ENCODE measurements around the gene TFAP2A.

The TFAP2A gene

DNA sequence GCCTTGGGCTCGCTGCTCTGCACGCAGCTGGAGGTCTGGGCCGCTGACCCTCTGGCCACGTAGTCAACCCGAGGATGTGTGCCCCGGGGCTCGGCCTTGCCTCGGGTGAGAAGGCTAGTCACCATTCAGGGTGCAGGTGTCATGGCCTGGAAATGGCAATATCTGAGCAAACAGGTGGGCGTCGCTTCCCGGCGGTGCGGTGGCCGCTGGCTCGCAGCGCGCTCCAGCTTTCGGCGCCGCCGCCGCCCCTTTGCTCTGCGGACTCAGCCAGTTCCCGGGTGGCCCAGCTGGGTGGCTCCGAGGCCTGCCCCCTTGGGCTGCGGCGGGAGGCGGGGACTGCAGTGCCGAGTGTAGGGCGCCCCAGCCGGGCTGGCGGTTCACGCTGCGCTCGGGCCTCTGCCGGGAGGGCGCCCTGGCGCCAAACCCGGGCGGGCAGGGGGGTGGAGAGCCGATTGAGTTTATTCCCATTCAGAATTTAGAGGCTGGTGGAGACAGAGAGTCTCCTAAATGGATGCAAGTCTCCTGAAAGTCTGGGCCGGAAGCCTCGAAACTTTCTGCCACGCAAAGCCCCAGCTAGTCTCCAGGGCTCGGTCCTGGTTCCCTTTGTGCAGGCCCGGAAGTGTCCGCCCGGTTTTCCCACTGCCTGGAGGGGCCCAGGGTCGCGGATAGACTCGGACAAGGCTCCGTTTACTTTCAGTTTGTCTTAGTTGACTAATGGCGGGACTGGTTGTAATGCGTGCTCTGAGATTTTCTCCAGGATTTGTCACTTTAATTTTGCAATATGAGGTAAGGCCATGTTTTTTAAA lies 11.3 kb upstream of the TFAP2A start:
- H3K9ac ChIP-seq (ENCODE audit: low read depth, low read length): no peak overlapping the region
- peak overlapping the region; percentile 44 for H3K4me3 ChIP-seq (ENCODE audit: low read depth, low read length)
- H3K4me1 ChIP-seq (ENCODE audit: control insufficient read depth, insufficient read depth, low read length): peaks cover 46% of the 10 kb centered on the region
- peaks cover 91% of the 10 kb centered on the region for H3K27me3 ChIP-seq (ENCODE audit: control insufficient read depth, insufficient read depth, low read length)
- no peaks in the 10 kb centered on the region for H3K9me3 ChIP-seq (ENCODE audit: control insufficient read depth, insufficient read depth, low read length)
- H3K27ac ChIP-seq (ENCODE audit: low read depth, low read length): peak overlapping the region; percentile 67
- no peaks in the 10 kb centered on the region for H3K36me3 ChIP-seq (ENCODE audit: control insufficient read depth, insufficient read depth, low read length)

DNA sequence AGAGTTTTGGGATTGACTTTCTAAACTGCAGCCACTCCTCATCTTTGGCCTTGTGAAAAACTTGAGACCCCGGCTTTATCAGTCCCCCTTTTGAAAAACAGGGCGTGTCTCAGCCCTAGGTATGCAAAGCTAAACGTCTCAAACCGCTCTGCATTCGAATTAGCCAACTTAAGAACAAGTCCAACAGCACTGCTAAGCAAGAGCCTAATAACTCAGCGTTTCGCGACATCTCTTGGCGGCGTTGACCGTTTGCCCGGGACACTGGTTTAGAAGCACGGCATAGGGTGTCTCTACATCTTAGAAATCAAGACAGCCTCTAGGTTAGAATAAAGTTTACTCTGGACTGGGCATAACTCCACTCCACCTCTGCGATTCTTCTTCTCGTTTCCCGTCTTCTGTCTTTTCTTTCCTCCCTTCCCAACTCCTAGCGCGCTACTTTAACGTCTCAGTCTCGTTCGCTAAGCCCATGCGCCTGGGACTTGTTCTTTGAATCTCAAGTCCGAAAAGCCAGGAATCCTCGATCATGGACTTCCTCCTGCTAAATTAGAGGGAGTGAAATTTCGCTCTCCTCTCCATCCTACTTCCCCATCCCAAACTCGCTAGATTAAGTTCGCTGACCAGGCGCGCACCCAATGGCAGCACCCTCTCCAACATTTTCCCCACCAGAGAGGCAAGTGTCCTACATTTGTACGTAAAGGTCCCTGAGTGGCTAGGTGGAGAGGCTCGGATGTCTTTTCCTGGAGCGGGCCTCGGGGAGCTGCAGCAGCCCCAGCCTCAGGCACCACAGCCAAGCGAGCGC lies 10.5 kb upstream of the TFAP2A start:
- peaks cover 51% of the 10 kb centered on the region for H3K4me1 ChIP-seq (ENCODE audit: control insufficient read depth, insufficient read depth, low read length)
- H3K4me3 ChIP-seq (ENCODE audit: low read depth, low read length): peak overlapping the region; percentile 44
- H3K27me3 ChIP-seq (ENCODE audit: control insufficient read depth, insufficient read depth, low read length): peaks cover 99% of the 10 kb centered on the region
- H3K9ac ChIP-seq (ENCODE audit: low read depth, low read length): no peak overlapping the region
- H3K27ac ChIP-seq (ENCODE audit: low read depth, low read length): no peak overlapping the region
- H3K36me3 ChIP-seq (ENCODE audit: control insufficient read depth, insufficient read depth, low read length): no peaks in the 10 kb centered on the region
- no peaks in the 10 kb centered on the region for H3K9me3 ChIP-seq (ENCODE audit: control insufficient read depth, insufficient read depth, low read length)

DNA sequence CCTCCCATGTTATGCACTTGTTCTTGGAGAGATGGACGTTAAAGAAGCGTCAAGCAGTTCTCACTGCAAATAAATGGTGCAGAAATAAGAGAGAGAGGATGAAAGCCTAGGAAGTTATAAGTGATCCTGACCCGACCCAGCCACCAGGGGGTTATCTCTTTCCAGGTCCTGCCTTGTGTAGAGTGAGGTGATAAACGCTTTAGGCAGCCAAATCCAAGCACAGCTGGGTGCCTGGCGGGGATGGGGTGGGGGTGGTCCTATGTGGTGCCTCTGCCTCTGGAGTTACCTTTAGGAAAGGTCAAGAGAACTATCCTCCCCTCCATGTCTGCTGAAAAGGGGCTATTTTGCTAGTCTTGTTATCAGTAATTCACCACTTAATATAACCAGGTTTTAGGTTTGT lies 9.2 kb upstream of the TFAP2A start:
- Histone ChIP-seq H3K27me3 (ENCODE audit: control insufficient read depth, insufficient read depth, low read length) (peaks cover 100% of the 10 kb centered on the region), H3K9ac (ENCODE audit: low read depth, low read length) (no peak overlapping the region), H3K4me1 (ENCODE audit: control insufficient read depth, insufficient read depth, low read length) (peaks cover 46% of the 10 kb centered on the region), H3K27ac (ENCODE audit: low read depth, low read length) (no peak overlapping the region), H3K4me3 (ENCODE audit: low read depth, low read length) (no peak overlapping the region), H3K36me3 (ENCODE audit: control insufficient read depth, insufficient read depth, low read length) (no peaks in the 10 kb centered on the region), H3K9me3 (ENCODE audit: control insufficient read depth, insufficient read depth, low read length) (no peaks in the 10 kb centered on the region)

DNA sequence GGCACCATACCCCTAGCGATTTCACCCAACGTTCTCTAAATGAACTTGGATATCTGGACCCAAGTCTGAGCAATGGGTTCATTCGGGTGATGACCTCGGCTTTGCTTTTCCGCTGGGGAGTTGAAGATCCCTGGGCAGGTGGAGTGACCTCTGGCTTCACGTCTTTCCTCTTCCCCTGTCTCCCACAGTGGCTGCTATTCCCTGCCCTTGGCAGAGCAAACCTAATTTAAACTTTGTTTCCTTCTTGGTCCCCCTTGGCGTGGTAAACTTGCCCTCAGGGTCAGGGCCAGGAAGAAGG lies 7.8 kb upstream of the TFAP2A start:
- Histone ChIP-seq H3K9me3 (ENCODE audit: control insufficient read depth, insufficient read depth, low read length) (no peaks in the 10 kb centered on the region), H3K4me3 (ENCODE audit: low read depth, low read length) (no peak overlapping the region), H3K4me1 (ENCODE audit: control insufficient read depth, insufficient read depth, low read length) (peaks cover 58% of the 10 kb centered on the region), H3K27ac (ENCODE audit: low read depth, low read length) (no peak overlapping the region), H3K27me3 (ENCODE audit: control insufficient read depth, insufficient read depth, low read length) (peaks cover 100% of the 10 kb centered on the region), H3K36me3 (ENCODE audit: control insufficient read depth, insufficient read depth, low read length) (no peaks in the 10 kb centered on the region), H3K9ac (ENCODE audit: low read depth, low read length) (no peak overlapping the region)

DNA sequence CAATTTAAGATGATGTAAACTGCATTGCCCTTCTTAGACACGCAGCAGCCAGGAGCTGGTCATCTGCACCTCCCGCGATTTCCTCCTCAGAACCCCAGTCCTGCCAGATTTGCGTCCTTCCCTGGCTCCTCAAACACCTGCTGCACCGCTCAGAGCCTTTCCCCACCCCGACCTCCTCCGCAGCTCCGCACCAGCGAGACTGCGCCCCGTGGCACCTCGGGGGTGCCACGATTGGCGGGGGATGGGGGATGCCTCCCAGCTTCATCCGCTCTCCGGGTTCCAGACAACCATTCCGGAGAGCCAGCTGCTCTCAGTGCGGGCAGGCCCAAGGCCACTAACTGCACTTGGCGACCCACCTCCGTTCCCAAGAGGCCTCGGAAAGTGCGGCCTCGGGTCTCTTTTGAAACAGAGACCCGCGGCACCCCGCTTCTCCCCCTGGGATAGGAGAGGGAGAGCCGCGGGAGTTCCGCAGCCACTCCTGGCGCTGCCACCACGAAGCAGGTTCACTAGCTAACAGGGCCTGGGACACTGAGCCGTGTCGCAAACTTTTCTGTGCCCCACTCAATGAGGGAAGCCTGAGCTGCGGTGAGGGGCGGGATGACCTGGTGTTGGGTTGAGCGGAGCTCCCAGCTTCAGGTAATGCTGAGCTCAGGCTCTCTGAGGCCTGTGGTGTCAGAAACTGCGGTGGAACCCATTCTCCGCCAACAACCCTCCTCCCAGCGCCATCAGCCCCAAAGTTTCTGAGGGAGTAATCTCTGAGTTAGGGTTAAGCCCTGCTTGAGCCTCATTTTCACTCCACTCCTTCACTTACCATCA lies 7.3 kb upstream of the TFAP2A start:
- Histone ChIP-seq H3K4me1 (ENCODE audit: control insufficient read depth, insufficient read depth, low read length) (peaks cover 61% of the 10 kb centered on the region), H3K9me3 (ENCODE audit: control insufficient read depth, insufficient read depth, low read length) (no peaks in the 10 kb centered on the region), H3K9ac (ENCODE audit: low read depth, low read length) (no peak overlapping the region), H3K36me3 (ENCODE audit: control insufficient read depth, insufficient read depth, low read length) (no peaks in the 10 kb centered on the region), H3K27me3 (ENCODE audit: control insufficient read depth, insufficient read depth, low read length) (peaks cover 100% of the 10 kb centered on the region), H3K27ac (ENCODE audit: low read depth, low read length) (no peak overlapping the region), H3K4me3 (ENCODE audit: low read depth, low read length) (no peak overlapping the region)

DNA sequence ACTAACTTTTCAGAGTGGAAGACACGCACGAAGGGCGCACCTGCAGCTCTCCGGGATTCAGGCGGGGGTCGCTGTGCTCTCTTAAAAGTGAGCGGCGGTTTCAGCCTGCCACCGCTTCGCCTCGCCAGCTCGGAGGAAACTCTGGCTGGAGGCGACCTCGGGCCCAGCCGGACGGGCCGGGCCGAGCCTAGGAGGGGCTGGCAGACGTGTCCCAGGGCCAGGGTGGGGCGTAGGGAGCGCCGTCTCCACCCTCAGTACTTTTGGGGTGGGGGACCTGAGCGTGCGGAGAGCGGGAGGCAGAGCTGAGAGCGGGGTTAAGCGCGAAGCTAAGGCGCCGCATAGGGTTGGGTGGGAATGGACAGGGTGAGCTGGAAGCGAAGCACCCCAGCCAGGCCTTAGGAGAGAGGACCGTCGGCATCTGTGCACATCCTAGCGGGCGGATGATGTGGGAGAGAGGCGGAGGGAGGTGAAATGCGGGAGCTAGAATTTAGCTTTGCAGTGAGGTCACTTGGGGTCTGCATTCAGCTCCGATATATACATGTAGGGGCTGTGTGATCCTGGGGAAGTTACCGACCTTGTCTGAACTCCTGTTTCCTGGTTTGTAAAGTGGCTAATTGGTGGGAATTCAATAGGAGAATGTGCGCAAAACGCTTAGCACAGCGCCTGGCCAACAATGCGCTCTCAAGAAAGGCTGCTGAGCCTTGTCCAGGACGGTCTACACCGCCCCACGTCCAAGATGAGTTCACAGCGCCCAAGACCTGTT lies 6.5 kb upstream of the TFAP2A start:
- H3K4me3 ChIP-seq (ENCODE audit: low read depth, low read length): peak overlapping the region; percentile 25; the same call in 1 of the 2 replicates
- H3K27me3 ChIP-seq (ENCODE audit: control insufficient read depth, insufficient read depth, low read length): peaks cover 100% of the 10 kb centered on the region
- H3K4me1 ChIP-seq (ENCODE audit: control insufficient read depth, insufficient read depth, low read length): peaks cover 65% of the 10 kb centered on the region
- H3K27ac ChIP-seq (ENCODE audit: low read depth, low read length): no peak overlapping the region
- H3K9me3 ChIP-seq (ENCODE audit: control insufficient read depth, insufficient read depth, low read length): no peaks in the 10 kb centered on the region
- no peak overlapping the region for H3K9ac ChIP-seq (ENCODE audit: low read depth, low read length)
- H3K36me3 ChIP-seq (ENCODE audit: control insufficient read depth, insufficient read depth, low read length): no peaks in the 10 kb centered on the region

DNA sequence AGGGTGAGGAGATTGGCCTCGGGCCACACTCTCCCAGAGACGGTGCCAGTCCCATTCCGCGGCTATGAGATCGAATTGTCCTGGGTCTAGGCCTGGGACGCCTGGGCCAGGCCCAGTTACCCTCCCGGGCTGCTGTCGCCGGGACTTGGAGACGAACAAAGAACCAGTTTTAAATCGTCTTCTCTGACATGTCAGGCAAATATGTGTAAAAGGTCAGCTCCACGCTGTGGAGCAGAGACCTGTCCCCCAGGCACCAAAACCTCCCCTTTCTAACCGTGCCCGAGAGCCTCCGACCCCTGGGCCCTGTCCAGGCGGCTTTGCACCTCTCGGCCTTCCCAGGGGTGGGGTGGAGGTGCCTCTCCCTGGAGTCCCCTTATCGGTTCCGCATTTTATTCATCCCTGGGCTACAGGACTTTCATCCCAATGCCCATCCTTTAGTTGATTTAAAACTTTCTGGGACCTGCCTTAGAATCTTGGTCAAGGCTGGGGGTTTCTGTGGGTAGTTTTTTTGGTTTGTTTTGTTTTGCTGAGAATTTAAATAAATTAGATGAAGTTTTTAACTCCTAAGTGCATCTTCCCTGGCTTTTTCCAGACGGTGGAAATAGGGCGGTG lies 5.8 kb upstream of the TFAP2A start:
- H3K4me1 ChIP-seq (ENCODE audit: control insufficient read depth, insufficient read depth, low read length): peaks cover 69% of the 10 kb centered on the region
- H3K27me3 ChIP-seq (ENCODE audit: control insufficient read depth, insufficient read depth, low read length): peaks cover 100% of the 10 kb centered on the region
- no peak overlapping the region for H3K27ac ChIP-seq (ENCODE audit: low read depth, low read length)
- H3K9me3 ChIP-seq (ENCODE audit: control insufficient read depth, insufficient read depth, low read length): no peaks in the 10 kb centered on the region
- no peaks in the 10 kb centered on the region for H3K36me3 ChIP-seq (ENCODE audit: control insufficient read depth, insufficient read depth, low read length)
- H3K9ac ChIP-seq (ENCODE audit: low read depth, low read length): no peak overlapping the region
- H3K4me3 ChIP-seq (ENCODE audit: low read depth, low read length): no peak overlapping the region

DNA sequence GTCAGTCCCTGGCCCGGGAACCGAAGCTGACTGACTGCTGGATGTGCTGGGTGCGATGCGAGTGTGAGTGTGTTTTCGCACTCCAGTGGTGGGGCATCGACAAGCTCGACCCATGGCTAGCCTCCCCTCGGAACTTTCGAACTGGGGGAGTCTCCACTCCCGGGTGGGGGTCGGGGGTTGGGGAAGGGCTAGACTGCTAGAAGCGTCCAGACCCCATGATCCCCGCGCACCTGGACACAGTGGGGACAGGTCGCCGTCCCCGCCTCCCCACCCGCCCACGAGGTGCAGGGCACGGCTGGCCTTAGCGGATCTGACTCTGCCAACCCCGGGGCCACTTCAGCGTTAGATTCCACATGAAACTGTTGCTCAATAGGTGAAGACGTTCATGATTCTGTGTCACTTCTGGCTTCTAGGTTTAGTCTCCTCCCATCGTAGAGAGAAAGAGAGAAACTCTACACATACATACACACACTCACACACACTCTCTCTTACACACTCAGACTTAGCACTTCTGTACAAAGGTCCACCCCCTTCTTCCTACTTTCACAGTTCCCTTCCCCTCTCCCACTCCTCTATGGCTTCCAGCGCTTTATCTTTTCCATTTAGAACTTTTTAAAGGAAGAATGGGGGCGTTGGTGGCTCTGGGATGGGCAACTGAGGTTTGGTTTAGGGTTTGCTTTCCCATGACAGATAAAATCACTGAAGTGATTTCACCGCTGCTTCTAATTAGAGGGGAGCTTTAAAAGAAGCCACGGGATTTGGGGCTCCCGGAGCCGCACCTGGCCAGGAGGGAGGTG lies 5.1 kb upstream of the TFAP2A start:
- H3K4me1 ChIP-seq (ENCODE audit: control insufficient read depth, insufficient read depth, low read length): peaks cover 64% of the 10 kb centered on the region
- peak overlapping the region; percentile 49 for H3K4me3 ChIP-seq (ENCODE audit: low read depth, low read length)
- peaks cover 100% of the 10 kb centered on the region for H3K27me3 ChIP-seq (ENCODE audit: control insufficient read depth, insufficient read depth, low read length)
- H3K27ac ChIP-seq (ENCODE audit: low read depth, low read length): peak overlapping the region; percentile 34
- H3K9ac ChIP-seq (ENCODE audit: low read depth, low read length): no peak overlapping the region
- no peaks in the 10 kb centered on the region for H3K36me3 ChIP-seq (ENCODE audit: control insufficient read depth, insufficient read depth, low read length)
- H3K9me3 ChIP-seq (ENCODE audit: control insufficient read depth, insufficient read depth, low read length): no peaks in the 10 kb centered on the region

DNA sequence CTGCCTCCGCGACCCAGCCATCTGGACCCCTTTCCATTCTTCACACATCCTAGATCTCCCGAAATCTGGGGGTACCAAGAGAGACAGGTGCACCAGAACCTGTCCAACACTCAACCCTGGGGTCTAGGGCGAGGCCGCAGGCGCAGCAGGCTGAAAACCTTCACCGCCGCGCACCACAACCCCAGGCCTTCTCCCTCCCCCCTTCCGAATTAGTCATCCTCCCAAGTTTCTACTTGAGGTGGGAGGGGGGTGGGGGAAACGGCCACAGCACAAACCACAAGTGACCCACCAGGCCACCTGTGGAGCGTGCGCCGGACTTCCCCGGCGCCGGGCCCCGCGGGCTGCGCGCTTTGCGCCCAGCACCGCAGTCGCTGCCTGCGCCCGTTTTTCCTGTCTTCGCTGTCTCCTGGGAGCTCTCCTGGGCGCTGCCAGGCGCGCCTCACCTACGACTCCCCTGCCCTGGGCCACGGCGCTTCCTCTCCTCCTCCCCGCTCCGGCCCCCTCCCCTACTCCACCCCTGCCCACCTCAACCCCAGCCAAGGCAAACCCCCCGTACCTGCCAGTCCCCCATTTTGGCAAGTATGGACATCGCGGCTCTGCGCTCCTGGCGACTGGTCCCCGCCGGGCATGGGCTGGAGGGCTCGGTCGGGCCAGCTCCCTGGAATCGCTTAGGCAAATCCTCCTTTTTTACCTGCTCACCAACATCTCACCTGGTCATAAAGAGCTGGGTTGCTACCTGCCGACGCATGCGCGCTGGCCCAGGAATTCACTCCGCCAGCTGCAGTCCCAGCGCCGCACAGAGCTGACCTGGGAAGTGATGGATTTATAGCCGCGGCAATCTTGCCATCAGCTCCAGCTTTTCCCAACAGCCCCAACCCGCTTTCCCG lies 4.2 kb upstream of the TFAP2A start:
- Histone ChIP-seq H3K4me3 (ENCODE audit: low read depth, low read length) (peak overlapping the region; percentile 49), H3K9me3 (ENCODE audit: control insufficient read depth, insufficient read depth, low read length) (no peaks in the 10 kb centered on the region), H3K36me3 (ENCODE audit: control insufficient read depth, insufficient read depth, low read length) (no peaks in the 10 kb centered on the region), H3K4me1 (ENCODE audit: control insufficient read depth, insufficient read depth, low read length) (peaks cover 62% of the 10 kb centered on the region), H3K27me3 (ENCODE audit: control insufficient read depth, insufficient read depth, low read length) (peaks cover 100% of the 10 kb centered on the region), H3K27ac (ENCODE audit: low read depth, low read length) (peak overlapping the region; percentile 34), H3K9ac (ENCODE audit: low read depth, low read length) (no peak overlapping the region)

Measured in HUES48 (cell line).